GM21447 (cell line): ENCODE measurements around the gene MESP2.

ENCODE experiments used
- ATAC-seq: cut with Tn5 transposase; IDR thresholded peaks from one replicate; pipeline ENCODE4 v1.9.1; 2021; ENCODE audit not compliant: unreplicated experiment

MESP2 gene

DNA sequence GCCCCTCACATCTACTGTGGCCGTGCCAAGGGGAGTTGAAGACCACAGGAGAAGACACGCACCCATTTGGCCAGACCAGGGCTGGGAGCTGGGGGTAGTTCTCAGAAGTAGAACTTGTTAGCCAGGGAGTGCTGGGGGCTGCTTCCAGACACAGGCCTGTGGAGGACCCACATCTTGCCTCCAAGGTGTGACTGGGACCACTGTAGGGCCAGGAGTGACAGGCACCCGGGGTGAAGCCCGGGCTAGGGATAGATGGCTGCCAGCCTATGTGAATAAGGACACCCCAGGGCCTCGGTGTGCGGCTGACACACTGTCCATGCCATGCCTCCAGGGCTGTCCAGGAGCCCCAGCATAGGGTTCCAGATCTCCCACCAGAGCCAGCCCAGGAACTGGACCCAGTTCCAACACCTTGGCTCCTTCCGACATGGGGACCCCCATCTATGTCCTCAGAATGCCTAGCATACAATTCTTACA is 36.8 kb downstream of the MESP2 start:
- no peak for ATAC-seq

DNA sequence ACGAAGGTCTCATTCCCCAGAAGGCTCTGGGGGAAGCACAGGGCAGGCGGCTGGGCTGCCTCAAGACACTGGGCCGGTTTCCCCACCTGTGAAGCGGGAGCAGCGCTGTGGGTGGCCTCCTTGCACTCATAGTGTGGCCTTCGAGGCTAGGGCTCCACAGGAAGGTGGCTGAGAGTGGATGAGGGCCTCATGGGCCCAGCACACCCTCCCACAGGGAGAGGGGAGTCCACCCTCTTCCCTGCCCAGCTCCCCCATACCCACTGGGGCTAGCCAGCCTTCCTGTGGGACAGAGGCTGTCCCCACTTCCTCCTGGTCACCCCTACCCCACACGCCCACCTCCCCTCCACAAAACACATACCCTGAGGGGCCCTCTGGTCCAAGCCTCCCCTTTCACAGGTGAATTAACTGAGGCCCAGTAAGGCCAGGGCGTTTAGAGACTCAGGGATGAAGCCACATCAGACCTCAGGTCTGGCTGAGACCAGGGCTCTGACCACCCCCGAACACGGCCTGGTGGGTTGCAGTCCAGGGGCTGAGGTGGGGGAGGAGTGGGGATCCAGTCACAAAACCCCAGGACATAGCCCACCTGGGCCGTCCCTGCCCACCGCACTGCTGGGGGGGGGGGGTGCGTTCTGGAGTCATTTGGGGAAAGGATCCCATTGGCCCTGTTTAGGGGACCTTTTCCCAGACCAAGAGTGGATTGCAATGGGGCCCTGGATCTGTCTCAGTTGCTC is 37.4 kb downstream of the MESP2 start:
- ATAC-seq = no peak

DNA sequence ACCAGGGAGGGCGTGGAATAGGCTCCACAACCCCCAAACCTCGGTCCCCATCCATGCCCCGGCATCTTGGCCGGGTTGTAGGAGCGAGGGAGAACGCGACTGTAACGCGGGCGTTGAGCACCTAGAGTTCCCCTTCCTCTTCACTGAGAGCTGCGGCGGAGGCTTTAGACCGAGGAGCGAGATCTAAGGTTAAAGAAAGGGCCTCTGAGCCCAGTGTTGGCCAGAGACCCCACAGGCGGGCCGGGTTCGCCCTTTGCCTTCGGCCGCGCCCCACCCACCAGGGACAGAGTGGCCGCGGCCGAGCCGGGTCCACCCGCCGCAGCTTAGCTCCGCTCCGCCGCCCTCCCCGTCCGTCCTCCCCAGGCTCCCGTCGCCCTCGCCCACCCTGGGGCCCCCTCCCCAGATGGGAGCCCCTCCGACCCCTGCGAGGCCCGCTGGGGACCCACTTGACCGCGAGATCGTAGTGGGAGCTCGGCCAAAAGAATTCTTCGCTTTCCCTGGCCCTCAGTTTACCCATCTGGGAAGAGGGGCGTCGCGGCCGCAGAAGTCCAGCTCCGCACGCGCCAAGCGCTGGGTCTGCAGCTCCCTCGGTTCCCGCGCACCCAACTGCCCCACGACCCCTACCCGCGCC is 38.1 kb downstream of the MESP2 start:
- ATAC-seq = no peak

DNA sequence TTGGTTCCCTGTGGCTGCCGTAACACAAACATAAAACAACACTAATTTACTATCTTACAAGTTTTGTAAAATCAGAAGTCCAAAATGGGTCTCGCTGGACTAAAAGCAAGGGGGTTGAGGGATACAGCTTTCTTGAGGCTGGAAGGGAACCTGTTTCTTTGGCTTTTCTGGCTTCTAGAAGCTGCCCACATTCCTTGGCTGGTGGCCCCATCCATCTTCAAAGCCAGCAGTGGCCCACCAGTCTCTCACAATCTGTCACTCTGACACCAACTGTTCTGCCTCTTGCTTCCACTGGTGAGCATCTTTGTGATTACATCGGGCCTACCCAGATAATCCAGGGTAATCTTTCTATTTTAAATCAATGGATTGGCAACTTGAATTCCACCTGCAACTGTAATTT is 39.6 kb downstream of the MESP2 start:
- no peak for ATAC-seq

DNA sequence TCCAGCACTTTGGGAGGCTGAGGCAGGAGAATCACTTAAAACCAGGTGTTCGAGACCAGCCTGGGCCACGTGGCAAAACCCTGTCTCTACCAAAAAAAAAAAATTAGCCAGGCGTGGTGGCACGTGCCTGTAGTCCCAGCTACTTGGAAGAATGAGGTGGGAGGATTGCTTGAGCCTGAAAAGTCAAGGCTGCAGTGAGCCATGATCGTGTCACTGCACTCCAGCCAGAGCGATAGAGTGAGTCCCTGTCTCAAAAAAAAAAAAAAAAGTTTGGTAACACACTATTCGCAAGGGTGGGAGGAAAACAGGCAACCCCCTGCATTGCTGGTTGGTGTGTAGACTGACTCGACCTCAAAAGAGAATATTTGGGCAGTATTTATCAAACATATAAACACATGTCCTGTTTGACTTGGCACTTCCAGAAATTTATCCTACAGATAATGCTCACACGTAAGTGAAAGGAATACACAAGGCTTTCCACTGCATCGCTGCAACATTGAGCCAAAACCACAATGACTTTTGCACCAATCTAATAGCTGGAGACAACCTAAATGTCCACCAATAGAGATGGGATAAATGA is 41.7 kb downstream of the MESP2 start:
- no peak for ATAC-seq

DNA sequence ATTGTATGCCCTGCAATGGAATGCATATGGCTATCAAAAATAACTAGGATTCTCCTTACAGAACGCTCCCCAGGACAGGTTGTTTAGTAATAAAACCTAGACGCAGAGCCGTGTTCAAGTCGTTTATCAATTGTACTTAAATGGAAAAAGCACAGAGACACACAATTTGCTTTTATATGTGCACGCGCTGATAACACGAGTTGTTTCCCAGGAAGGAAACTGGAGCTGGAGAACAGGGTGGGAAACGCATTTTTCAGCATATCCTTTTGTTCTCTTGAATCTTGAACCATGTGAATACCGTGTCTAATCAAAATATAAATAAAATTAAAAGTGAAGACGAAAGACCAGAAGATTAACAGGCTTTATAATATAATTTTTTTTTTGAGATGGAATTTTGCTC is 42.2 kb downstream of the MESP2 start:
- ATAC-seq = no peak

DNA sequence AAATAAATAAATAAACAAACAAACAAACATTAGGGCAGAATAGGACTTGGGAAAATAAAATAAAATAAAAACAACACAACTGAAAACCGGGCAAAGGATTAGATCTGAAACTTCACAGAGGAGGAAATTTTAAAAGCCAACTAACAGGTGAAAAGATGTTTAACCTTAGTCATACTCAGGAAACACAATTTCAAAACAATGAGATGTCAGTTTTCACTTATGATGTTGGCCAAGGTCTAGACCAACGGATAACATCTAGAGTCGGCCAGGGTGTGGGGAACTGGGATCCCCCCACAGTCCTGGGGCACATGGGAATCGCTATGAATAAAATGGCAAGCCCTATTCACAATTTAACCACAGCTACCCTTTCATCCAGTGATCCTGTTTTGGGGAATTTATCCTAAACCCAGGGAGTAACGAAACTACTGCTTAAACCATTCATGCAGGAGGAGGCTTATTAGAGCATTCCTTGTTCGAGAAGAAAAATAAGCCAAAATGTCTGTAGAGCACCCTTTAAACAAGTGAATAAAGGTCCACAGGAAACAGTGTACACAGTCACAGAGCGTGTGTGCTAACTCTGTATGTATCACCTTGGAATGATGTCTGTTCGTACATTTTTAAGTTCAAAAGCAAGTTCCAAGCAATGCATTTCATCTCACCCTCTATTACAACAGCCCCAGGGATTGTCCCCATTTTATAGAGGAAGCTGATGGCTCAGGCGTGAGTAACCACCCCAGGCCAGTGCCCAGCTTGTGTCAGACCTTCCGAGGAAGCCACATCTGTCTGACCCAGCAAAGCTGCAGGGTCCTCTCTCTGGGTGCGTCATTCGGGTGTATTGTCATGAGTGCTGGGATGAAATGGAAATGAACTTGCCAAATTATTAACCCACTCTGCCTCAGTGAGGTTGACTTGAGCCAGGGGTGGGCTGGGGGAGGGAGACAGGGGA is 44.8 kb downstream of the MESP2 start:
- no peak for ATAC-seq

DNA sequence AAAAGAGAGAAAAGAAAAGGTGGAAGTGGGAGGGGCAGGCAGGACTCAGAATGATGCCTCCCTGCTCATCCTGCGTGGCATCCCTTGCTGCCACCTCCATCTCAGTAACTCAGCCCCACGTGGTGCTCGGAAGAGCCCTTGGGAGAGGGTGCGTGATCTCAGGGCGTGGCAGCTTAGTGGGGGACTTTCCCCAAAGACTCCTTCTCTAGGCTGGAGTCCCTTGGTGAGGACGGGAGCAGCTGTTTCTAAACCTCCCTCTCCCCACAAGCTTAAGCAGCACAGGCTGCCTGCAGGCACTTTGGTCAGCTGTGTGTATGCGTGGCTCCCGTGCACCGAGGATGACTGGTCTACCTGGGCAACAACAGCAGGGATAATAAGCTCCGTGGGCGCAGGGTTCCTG is 45.9 kb downstream of the MESP2 start:
- ATAC-seq = no peak

DNA sequence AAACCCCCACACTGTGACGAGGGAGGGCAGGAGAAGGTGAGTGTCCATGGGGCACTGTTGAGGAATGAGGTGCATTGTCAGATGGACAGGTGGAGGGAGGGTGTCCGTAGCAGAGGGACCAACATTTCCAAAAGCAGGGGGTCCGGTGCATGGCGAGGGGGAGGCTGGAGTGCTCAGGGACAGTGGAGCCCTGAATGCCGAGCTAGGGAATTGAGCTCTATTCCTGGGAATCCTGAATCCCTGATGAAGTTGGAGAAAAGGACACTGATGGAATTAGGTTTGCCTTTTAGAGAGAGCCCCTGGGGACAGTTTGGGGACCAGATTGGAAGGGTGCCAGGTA is 46.4 kb downstream of the MESP2 start:
- ATAC-seq = no peak

DNA sequence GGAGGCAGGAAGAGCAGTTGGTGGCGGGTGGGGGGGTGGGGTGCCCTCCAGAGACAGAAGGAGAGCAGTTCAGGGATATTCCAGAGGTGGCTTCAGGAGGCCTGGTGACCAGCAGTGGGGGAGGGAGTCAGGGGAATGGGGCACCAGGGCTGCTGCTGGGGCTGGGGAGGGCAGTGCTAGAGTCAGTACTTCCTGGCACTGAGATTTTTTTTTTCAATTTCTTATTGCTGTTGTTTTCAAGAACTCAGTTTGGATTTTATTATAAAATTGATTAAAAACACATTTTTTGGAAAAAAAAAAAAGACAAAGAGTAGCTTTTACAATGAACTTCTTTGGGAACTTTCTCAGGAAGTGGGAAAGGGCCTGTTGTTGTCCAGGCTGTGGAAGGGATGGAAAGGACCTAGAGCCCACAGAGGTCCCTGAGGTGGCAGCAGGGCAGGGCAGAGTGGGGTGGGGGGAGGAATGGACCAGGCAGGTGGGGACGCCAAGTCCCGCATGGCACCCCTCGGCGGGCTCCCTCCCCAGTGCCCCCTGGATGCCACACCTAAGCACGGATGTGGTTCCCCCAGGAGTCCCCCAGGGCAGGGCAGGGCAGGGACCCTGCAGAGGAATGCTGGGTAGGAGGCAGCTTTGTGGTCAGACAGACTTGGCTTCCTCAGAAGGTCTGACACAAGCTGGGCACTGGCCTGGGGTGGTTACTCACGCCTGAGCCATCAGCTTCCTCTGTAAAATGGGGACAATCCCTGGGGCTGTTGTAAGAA is 47.0 kb downstream of the MESP2 start:
- no peak for ATAC-seq

DNA sequence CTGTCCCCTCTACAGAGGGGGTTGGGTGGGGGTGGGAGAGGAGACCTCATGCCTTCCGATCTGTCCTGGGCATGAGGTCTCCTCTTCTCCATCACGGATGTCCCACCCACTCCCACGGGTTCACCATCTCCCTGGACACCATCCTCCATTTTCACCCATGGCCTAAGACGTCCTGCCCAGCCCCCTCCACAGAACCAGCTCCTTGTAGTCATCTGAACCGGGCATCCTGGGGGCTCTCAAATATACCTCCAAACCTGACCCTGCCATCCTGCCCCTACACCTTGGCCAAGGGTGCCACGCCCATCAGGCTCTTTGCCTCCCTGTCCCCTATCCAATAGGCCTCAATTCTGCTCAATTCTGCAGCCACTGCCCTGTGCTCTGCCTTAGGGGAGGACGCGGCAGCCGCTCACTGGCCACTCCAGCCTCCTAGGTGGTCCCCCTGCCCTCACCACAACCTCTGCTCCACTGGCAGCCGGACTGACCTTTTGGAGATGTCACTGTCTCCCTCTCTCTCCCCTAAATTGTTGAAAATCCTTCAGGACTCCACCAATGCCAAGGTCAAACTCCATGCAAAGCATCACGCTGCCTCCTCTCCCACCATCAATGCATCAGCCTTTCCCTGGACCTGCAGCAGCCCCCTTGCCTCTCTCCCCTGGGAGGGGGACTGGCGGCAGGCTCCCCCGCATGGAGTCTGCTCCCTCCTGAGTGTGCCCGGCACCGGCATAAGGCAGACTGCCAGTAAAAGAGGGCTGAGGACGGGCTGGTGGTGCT is 47.9 kb downstream of the MESP2 start:
- ATAC-seq = no peak

DNA sequence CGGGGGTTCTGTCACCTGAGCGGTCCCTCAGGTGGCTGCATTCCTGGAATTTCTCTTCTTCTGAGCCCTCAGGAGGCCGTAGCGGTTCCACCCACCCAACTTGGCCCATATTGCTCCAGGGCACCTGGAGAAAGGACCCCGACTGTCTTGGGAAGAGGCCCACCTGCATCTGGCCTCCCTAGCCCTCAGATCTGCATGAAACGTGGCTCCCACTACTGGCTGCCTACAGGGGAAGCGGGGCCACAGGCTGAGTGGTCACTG is 48.4 kb downstream of the MESP2 start:
- no peak for ATAC-seq

DNA sequence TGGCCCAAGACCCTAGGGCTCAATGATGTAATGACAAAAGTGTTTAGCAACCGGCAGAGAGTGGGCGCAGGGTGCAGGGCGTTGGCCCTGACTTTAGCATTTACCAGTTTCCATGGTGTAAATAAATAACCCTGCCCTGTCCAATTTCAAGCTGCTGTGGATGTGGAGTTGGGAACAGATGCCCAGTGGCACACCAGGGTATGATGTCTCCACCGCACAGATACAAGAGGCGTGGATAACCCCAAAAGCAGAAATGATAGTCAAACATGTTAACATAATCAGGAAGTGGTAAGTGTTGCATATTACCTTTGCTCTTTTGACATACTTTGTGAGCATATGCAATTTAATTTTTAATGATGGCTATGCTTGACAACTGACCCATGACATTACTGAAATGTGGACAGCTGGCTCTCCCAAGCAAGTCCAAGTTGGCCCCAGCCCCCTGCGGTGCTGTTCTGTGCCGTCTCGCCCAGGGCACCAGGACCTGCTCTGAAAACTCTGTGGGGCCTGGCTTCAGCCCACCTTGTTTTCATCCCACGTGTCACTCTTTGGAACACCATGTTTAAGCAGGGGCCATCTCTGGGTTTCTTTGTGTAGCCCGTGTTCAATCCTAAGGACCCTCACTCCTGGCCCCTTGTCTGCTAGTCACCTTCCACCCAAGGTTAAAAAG is 49.3 kb downstream of the MESP2 start:
- no peak for ATAC-seq

DNA sequence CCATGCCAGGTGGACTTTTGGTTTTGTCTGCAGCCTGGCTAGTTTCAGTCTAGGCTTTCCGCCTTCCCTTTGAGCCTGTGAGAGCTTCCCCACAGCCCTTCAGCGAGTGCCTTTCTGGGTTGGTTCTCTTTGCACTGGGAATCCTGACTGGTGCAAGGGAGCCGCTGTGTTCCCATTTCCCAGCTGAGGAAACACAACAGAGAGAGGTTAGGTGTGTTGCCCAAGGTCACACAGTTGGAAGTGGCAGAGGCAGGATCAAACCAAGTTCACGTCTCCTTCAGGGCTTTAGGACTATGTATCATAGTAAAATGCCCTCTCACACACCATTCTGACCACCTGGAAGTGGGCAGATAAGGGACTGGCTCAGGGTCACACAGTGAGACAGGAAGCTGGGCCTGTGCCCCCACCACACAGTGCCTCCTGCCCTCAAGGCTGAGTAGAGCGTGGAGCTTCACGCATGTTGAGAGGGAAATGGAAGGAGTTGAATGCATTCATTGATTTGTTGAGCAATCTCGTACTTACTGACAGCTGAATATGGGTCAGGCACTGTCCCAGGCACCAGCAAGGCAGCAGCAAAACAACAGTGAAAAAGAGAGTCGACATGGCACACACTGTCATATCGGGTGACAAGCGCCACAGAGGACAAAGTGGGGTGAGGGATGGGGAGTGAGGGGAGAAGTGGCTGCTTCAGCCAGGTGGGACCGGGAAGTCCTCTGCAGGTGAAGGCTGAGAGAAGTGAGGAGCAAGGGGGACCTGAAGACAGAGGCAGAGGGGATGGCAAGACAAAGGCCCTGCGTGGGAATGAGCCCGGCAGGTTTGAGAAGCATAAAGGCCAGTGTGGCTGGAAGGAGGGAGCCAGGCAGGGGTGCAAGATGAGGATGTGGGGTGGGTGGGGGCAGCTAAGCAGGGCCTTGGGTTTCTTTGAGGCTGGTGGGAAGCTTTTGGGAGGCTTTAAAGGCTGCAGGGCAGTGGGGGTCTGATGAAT is 50.8 kb downstream of the MESP2 start:
- ATAC-seq = no peak

DNA sequence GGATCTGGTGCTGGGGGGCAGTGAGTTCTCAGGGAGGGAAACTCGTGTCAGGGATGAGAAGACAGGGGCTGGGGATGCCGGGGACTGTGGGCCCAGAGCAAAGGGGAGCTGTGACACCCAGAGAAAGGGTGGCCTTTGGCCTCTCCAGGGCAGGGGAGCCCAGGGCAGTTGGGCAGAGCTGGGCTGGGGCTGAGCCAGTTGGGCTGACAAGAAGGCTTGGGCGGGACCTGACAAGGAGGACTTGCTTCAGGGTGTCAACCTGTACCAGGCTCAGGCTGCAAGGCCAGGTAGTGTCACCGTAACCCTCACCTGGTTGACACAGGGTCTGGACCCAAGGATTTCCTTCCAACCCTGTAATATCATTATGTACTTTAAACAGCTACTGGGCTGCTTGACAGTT is 51.7 kb downstream of the MESP2 start:
- ATAC-seq = no peak
